NCI-H1417 treated with DMSO at 0.1 percent for 48 hours (cell line): ENCODE measurements around the gene FBN2.
"Not testable (repeated sequence)": the region's sequence is repeated elsewhere in the genome, so short reads cannot be mapped to it uniquely, and the experiment has no call there.

Experiments used
- DNase-seq: peaks from one replicate; lab custom pipeline; 2025; lab: John Stamatoyannopoulos, UW

Gene FBN2

DNA sequence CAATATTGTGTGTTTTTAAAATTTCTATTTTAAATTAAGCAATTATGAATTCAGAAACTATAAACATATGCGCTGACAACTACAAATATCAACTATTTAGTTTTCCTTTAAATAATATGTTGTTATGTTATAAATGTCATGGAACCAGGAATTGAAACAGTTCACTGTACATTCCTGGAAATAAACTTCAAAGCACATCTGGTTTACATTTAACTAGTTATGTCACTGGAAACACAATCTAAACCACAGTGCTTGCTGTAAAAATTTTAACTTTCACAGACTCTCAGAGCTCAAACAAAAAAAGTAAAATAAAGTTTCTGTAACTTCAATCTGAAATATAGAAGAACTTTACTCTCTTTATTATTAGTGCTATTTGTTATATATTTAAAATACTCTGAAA, 179.2 kb downstream of the FBN2 start:
- DNase-seq = no peak

DNA sequence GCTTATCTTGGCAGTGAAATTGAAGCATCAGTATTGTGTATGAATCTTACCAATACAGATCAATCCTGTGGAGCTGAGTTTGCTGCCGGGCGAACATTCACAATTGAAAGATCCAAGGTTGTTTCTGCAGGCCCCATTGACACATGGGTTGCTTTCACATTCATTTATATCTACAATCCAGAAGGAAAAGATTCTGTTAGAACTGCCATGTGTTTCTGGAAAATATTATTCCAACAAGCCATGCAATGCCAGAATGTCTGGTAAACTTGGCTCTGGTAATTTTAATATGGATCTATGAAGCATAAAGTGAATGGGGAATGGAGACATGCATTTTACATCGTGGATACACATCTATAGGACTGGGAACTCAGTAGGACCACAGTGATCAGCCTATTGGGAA, 180.8 kb downstream of the FBN2 start:
- DNase-seq = no peak

DNA sequence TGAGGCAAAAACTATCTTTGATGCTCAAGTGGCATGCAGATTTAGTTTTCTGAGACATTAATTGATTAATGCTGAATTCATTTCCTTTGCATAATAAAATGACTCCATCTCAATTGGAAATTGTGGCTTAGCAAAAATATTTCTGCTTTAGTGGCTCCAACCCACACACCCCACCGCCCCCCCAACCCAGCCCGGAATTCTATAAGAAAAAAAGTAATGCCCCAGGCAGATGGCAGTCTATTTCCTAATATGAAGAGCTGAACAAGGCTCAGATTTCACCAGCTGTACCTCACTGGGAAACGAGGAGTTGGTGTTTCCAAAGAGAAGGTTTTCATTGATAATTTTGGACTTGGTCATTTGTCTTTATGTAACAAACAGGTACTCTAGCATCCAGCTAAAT, 182.1 kb downstream of the FBN2 start:
- no peak for DNase-seq

DNA sequence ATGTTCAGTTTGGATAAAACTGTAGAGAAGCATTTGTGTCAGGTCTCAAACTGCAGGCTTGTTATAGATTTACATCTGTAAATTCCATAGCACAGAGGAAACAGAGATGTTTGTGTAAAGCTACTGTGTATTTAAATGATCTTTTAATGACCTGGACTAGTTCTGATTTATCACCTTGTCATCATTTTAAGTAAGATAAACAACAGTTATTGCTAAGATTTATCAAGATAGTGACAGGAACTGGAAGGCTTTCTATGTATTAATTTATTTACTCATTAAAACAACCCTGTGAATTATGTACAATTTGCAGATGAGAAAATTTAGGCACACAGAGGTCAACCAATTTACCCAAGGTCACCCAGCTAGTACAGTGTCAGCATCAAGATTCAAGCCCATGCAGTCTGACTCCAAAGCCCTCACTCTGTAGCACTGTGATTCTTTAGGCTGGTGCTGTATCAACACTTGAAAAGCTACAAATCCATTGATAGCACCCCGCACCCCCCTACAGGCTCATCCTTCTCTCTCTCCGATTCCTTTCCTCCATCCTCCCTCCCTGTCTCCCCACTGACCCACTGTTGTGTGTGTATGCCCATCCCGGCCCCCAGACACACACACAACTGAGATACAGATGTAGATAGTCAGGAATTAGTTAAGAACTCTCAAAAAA, 184.5 kb downstream of the FBN2 start:
- DNase-seq = no peak

DNA sequence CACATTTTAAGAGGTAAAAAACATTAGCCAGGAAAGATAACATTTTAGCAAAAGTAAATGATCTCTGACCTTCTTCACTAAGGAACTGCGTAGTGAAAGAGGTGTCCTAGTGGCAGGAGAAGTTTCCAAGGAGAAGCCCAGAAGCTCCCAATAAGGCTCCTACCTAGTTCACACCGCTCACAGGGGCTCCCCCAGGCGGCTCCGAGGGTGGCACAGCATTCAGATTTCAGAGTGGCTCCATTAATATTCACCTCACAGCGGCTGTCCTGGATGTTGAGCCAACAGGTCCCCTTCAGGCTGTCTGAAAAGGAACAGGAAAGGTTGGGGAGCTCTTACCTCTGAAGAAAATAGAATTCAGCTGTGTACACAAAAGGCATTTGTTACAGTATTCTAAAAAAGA, 187.3 kb downstream of the FBN2 start:
- no peak for DNase-seq

DNA sequence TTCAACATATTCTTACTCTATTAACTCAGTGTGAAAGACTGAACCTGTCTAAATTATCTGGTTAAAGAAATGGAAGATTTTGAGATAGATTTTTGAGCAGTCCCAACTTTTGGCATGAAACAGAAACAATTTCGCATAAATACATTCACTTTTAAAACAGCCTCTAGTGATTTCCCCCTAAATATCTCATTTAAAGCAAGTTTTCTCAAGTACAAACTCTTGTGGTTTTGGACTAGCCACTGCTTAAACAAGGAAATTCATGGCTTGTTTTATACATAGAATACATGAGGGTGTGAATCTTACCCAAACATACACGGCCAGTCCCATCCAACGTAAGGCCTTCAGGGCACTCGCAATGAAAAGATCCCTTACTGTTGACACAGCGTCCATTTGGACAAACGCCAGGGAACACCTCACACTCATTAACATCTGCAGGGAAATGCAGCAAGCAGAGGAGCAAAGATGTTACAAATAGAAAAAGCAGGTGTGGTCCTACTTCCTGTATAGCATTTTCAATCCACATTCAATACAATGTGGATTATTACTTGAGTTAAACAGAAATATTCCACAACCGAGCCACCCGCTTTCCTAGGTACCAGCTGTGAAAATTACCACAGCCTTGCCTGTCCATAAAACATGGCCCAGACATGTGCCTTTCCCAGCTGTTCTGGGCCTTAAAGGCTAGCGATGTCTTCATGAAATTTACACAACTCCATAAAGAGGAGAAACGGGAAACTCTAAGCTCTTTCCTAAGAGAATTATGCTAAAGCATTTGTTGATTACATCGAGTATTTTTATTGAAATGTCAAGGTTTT, 188.8 kb downstream of the FBN2 start:
- peak; percentile 43 for DNase-seq

DNA sequence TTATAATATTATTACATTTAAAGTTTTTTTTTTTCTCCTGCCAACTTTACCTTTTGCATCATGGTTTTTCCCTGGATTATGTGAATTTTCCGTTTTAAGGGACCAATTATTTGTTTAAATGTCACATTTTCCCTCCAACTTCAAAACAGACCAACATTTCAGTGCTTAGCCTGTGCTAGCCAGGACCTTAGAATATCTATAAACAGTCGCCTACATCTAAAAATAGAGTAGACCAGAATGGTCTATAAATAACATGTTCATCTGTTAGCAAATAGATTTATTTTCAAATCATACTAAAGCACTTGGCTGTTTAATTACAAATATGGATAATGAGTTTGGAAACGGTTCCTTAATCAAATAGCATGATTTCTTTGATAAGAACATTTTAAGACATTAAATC, 192.0 kb downstream of the FBN2 start:
- no peak for DNase-seq

DNA sequence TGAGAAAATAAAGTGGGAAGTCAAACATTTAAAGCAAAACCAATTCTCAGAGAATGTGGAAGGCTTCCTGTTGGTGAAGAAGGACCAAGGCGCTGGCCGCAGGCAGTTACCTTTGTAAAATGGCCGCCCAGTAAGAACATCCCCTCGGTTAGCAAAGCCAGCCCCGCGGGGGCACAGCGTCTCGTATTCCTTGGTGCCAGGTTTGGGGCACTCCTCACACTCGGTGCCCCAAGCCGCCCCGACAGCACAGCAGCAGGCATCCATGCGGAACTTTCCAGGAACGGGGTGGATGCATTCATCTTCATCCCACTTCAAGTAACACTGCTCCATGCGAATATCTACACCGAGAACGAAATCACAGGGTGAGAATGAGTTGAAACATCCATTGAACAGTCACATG, 192.8 kb downstream of the FBN2 start:
- no peak for DNase-seq

DNA sequence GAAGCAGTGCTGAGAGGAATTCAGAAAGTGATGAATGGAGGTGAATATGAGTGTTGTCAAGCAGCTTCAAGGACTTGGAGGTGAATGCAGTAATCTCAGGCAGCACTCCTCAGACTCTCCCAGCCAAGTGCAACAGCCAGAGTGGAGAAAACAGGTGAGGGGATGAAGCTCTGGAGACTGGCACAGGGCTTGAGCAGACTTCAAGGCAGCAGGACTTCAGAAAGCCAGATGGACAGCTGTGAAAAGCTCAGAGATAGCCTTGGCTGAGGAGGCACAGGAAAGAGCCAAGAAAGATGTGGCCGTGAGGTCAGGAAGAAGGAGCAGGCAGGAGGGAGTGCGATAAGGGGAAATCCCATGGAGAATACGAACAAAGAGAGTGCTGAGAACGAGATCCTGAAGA, 194.9 kb downstream of the FBN2 start:
- no peak for DNase-seq

DNA sequence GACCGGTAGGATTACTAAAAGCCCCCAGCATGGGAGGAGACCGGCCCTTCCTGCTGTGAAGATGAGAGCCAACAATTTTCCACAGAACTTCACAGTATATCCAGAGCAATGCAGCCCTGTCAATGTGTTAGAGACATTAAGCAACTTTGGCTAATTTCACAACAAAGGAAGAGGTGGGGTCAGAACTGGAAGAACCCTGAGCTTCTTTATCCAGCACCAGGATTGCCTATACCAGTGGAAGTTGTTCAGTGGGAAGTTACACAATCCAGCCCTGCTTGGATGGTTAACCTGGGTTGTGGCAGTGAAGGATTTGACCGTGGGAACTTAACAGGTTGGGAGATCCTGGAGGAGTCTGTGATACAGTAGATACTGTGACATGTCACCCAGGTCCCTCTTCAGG, 197.0 kb downstream of the FBN2 start:
- no peak for DNase-seq

DNA sequence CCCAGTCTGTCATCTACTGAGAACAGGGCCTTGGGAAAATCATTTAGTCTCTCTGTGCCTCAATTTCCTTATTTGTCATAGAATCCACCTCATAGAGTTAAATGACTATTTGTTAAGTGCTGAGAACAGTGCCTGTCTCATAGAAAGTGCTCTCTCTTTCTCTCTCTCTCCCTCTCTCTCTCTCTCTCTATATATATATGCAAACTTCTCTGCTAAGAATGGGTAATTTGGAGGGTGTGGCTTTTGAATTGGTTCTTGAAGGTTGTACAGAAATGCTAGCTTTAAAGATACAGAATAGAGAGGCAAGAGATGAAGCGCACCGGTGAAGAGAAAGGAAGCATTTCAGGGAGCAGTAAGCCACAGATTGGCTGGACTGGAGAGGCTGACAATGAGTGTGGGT, 197.4 kb downstream of the FBN2 start:
- DNase-seq = no peak

DNA sequence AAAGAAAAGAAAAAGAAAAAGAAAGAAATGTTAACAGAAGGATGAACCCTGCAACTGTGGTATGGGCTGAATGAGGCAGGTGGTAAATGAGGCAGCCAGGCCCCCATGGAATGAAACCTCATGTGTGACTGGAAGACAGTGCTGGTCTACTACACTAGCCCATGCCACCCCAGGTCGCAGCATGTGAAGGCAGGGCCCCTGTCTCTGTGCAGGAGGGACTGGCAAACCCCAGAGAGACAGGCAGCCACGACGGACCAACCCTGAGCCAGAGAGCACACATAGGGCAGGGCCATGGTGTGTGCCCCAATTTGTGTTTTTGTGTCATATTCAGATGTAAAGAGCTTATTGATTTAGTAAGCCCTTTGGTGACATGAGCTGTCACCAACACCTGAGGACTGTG, 198.5 kb downstream of the FBN2 start:
- DNase-seq = no peak

DNA sequence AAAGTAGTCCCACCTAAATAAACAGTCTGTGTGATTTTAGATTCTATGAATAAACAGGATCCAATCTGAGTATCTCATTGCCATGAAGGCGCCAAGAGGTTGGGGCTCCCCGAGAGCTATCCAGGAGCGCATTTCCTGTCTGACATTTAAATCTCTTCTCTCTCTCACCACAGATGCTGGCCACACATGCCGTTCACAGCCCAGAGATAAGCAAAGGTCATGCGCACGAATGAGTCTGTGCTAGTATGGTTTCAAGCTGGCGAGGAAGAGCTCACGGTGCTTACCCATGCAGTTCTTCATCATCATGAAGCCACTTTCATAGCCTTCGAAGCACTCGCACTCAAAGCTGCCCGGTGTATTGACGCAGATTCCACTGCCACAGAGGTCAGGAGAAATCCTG, 199.4 kb downstream of the FBN2 start:
- no peak for DNase-seq

DNA sequence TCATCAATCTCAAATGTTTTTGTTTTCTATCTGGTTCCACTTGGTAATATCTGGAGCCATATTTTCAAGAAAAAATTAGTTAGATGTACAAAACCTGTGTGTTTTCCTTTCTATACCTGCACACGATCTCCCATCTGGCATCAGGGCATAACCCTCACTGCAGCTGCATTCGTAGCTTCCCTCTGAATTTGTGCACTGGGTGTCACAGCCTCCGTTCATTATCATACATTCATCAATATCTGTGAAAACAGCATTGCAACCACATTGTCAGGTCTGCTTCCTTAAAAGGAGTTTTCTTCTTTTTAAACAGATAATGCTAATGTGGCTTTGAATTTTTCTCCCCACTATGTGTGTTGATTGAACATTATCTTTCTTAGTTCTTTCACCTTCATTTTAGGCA, 202.7 kb downstream of the FBN2 start:
- DNase-seq = no peak

DNA sequence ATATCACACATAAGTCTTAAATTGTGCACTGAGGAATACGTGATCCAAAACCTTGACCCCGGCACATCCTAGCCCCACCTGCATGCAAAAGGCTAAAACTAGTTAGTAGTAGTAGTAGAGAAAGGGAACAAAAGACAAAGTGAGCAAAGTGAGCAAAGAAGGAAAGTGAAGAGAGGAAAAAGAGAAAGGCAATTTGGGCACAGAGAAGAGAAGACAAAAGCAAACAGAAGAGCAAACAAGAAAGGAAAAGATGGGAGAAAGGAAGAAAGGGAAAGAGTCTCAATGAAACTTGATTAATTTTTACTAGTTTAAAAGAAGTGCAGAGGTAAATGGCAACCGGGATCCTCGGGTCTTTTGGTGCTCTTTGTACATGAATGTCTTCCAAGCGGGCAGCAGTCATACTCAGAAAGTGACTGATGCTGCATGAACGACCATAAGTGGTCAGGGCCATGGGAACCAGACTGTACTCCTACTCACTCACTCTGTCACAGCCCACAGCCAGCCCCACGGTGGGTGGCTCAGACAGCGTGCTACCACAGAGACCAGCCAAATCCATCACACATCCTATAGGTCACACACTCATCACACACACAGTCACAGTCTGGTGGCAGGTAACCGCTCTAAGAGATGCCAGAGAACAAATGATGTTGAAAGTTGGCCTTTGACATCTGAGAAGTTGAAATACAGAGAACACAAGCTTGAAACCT, 203.9 kb downstream of the FBN2 start:
- no peak for DNase-seq

DNA sequence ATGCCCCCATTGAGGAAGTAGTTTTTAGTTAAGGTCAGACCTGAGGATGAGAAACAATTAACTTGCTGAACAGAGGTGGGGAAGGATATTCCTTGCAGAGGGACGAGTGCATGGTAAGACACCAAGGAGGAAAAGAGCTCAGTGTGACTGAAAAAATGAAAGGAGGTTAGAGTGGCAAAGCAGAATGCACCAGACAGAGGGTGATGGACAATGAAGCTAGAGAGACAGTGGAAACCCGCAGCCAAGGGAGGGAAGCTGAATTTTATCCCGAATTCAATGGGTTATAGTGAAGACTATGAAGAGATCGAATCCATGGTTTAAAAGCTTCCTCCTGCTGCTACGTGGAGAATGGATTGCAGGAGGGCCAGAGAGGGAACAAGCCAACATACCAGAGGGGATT, 206.8 kb downstream of the FBN2 start:
- DNase-seq = no peak

DNA sequence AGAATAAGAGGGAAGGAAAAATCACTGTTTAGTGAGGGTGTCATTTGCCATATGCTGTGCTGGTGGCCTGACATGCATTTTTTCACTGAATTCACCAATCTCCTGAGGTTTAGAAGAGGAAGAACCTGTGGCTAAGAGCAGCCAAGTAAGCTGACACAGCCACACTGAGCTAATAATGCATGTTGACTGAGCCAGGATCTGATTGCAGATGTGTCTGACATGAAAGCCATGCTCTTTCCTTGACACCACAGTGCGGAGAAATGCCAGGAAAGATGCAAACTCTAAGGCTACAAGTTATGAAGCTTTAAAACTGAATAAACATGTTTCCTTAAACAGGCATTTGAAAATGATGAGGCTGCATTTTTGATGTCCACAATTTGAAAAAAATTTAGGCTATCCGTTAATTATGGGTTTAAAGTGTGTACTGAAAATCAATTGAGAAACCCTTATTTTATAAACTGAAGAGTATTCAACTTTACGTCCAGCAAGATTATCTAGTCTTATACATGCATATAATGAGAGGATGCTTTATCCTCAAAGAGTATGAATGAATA, 208.6 kb downstream of the FBN2 start:
- no peak for DNase-seq

DNA sequence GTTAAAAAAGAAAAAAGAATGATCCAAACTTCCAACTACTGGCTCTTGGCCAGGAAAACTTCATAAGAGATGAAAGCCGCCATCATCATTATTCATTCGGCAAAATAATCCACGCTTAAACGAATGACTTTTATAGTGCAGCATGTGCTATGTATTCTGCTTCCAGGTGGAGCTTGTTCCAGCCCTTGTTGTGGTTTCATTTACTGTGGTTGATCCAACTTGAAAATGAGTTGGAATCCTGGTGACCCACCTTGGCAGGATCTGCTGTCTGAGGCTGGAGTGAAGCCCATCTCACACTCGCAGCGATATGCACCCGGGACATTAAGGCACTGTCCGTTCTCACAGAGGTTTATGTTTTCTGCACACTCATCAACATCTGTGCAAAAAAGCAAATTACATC, 209.6 kb downstream of the FBN2 start:
- no peak for DNase-seq

DNA sequence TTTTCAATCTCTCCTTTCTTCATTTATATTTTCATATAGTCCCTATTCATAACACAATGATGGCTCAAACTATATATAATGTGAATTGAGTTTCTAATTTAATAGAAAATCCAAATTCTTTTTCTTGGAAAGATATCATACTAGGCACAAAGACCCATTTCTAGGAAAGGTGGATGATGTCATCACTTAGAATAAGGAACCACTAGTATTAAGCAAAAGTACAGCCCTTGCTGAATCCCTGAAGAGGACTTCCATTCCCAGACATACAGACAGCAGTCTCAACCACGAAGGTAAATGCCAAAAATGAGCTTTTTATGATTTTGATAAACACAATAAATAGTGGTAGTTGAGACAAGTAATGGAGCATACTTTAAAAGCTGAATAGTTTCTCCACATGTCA, 210.0 kb downstream of the FBN2 start:
- DNase-seq = no peak

DNA sequence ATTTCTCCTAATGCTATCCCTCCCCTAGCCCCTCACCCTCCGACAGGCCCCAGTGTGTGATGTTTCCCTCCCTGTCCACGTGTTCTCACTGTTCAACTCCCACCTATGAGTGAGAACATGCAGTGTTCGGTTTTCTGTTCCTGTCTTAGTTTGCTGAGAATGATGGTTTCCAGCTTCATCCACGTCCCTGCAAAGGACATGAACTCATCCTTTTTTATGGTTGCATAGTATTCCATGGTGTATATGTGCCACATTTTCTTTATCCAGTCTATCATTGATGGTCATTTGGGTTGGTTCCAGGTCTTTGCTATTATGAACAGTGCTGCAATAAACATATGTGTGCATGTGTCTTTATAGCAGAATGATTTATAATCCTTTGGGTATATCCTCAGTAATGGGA, 216.6 kb downstream of the FBN2 start:
- not testable (repeated sequence) for DNase-seq

DNA sequence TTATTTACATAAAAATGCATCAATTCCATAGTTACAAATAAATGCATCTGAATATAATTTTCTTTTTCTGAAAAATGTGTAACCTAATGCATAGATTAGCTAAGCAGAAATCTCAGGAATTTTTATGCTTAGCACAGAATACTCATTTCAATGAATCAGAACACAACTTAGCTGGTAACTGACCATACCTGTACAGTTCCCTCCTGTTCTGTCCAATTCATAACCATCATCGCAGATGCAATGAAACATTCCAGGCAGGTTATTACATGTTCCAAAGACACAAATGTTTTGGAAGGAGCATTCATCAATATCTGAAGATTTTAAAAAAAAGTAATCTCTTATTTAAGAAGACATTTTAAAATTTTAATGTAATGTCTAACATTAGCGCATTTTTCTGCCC, 219.4 kb downstream of the FBN2 start:
- DNase-seq = no peak

DNA sequence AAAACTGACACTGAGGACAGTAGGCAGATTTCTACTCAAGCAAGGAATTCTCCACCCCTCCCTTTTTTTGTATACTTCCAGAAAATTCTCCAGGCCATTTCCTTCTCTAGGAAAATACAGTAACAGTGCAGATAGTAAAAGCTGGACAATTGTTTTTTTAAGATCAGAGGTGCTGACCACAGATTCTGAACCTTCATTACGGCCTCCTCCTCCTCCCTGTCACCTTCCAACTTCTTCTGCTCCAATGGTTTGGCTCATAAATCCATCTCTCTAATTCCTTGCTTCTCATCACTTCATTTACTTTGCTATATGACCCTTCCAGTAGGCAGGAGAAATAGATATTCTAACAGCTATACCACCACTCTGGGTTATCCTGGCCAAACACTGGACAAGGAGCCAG, 220.6 kb downstream of the FBN2 start:
- no peak for DNase-seq

DNA sequence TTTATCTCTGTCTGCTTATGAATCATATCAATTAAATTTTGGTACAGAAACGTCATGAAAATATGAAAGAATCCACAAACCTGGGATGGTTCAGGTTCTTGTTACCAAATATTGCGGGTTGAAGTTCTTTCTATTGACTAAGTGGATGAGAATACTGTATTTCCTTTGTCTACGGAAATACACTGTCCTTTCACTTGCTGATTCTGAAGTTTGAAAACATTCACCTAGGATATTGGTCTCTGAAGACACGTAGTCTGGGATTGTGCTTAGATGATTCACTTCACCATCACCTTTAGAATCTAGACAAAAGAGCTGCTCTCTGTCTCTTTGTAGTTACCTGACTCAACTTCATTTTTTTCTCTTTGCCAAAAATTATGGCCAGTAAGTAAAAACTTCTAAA, 222.4 kb downstream of the FBN2 start:
- no peak for DNase-seq
